NCI-H774 (cell line): Measurements from ENCODE around the gene AFMID.
A peak's percentile ranks its signal among the peaks of the same experiment; 100 is the strongest.
"Not testable (repeated sequence)": the region's sequence is repeated elsewhere in the genome, so short reads cannot be mapped to it uniquely, and the experiment has no call there.

ENCODE experiments used
- DNase-seq: peaks from one replicate; lab custom pipeline; 2025; lab: John Stamatoyannopoulos, UW

AFMID gene

DNA sequence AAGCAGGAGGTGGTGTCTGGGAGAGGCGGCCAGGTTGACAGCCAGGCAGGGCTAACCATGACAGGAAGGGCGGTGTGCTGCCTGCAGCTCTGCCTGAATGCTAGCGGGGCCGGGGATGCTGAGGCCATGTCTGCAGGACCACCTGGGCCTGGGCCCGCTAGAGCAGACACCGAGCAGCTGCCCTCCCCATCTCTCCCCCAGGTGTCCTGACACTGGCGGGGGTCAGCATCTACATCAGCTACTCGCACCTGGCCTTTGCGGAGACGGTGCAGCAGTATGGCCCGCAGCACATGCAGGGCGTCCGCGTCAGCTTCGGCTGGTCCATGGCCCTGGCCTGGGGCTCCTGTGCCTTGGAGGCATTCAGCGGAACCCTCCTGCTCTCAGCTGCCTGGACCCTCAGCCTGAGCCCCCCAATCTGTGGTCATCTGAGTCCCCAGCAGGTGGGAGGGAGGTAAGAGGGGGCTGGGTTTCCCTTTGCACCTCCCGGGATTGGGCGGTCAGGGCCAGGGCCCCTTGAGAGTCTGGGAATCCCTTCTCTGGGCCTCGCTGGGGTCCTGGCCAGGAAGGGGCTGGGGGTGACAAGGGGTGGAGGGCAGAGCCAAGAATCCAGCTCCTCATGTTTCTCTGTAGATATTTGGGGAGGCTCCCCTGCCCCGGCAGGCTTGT lies 51.8 kb downstream of the AFMID start:
- no peak for DNase-seq

DNA sequence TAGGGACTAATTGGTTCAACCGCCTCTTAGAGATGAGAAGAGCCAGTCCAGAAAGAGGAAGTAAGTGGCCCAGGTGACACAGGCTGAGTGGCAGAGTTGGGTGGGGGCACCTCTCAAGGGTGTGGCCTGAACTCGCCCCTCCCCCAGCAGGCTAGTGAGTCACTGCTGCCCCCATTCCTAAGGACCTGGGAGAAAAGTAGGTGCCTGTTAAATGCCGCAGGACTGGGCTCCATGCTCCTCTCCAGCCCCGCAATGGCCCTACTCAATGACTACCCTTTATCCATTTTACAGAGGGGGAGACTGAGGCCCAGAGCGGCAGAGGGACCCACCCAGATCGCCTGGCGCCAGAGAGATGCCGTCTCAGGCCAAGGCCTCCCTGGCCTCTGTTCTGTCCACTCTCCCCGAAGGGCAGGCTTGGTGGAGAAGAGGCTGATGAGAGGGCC lies 52.3 kb downstream of the AFMID start:
- no peak for DNase-seq

DNA sequence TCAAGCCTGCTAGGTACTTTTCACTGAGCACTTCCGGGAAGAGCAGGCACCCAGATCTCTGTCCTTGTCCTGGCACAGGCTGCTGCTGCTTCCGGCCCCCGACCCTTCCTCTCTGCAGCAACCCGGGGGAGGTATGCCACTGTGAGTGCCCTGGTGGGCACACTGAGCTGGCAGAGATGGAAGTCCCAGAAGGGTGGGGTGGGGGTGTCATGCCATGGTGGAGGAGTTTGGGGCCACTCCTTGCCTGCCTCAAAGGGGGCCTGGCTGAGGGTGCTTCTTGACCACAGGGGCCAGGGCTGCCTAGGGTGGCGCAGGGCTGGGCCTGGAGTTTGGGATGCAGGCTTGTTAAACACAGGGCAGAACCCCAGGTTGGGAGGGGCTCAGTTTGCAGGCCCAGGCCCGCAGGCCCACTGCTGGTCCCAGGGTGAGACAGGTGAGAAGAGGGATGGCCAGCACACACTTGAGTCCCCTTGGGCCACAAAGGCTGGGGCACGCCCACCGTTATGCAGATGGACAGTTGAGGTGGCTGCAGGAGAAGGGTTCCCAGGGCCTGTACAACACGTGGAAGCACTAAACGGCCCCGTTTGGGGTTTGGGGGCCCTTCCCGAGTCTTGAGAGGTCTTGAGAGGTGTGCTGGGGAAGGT lies 53.0 kb downstream of the AFMID start:
- no peak for DNase-seq

DNA sequence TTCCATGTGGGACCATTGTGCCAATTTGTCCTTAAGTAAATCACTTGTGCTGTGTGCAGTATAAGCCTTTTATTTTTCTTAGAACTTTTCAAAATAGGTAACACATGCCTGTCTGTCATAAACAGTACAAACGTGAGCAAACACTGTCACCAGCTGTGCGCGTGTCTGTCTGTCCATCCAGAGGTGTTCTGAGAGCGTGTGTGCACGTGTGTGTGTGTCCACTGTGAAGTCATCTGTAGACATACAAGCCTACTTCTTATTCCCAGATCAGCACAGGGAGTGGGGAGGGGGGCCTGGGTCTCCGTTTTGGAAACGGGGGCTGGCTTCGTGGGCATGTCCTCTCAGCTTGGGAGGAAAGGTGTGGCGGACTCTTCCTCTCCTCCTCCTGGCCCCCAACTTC lies 53.7 kb downstream of the AFMID start:
- DNase-seq: no peak

DNA sequence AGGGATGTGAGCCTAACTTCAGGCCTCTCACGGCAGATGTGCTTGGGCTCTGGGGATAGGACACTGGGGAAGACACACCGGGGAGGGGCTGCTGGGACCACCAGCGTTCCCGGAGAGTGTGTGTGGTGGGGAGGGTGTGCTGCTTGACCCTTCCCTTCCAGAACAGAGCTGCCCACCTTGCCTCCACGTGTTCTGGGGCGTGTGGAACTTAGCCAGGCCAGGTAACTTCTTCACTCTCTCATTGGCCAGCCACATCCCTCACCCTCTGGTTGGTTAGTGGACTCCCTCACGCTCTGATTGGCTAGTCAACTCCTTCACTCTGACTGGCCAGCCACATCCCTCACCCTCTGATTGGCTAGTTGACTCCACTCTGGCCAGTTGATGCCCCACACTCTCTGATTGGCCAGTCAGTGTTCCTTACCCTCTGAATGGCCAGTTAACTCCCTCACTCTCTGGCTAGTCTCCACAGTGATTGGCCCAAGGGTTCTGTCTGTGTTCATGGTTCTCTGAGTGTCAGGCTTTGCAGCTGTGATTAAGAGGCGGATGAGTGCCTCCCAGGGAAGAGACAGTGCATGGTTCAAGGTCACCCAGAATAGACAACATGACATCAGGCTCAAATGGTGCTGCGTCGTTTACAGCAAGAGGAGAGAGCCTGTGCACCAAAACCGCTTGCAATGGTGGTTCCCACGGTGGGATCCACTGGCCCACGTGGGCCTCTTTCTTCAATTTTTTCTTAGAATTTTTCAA lies 54.3 kb downstream of the AFMID start:
- peak; percentile 8 for DNase-seq

DNA sequence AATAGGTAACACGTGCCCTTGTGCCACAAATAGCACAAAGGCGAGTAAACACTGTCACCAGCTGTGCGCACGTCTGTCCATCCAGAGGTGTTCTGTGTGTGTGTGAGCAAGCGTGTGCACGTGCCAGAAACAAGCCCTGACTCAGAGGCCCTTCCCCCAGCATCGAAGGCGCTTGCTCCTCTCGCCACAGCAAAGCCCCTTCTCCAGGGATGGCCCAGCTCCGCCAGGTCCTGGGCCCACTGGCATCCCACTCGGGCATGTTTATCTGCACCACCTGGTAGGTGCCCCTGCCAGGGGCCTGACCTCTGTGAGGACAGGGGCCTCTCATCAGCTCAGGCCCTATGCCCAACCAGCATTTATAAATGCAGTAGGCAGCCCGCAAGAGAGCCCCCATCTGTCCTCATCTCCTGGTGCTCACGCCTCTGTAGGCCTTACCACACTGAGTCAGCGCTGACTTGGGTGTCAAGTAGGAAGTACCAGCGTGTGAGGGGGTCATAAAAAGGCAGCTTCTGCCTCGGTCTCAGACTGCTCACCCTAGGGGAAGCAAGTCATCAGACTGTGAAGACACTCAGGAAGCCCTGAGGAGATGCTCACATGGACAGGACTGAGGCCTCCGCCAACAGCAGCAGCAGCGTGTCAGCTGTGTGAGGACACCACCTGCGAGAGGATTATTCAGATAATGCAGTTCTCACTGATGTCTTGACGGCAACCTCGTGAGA lies 55.0 kb downstream of the AFMID start:
- no peak for DNase-seq

DNA sequence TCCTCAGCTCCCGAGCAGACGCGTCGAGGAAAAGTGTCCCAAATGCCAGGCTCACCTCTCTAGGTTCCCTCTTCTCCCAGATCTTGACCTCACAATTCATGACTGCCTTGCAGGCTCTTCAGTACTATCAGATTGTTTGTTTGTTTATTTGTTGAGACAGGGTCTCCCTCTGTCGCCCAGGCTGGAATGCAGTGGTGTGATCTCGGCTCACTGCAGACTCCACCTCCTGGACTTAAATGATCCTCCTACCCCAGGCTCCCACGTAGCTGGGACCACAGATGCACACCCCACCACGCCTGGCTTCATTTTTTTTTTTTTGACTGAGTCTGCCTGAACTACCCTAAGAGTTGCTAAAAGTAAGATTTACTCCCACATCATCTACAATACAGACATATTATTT lies 60.1 kb downstream of the AFMID start:
- no peak for DNase-seq

DNA sequence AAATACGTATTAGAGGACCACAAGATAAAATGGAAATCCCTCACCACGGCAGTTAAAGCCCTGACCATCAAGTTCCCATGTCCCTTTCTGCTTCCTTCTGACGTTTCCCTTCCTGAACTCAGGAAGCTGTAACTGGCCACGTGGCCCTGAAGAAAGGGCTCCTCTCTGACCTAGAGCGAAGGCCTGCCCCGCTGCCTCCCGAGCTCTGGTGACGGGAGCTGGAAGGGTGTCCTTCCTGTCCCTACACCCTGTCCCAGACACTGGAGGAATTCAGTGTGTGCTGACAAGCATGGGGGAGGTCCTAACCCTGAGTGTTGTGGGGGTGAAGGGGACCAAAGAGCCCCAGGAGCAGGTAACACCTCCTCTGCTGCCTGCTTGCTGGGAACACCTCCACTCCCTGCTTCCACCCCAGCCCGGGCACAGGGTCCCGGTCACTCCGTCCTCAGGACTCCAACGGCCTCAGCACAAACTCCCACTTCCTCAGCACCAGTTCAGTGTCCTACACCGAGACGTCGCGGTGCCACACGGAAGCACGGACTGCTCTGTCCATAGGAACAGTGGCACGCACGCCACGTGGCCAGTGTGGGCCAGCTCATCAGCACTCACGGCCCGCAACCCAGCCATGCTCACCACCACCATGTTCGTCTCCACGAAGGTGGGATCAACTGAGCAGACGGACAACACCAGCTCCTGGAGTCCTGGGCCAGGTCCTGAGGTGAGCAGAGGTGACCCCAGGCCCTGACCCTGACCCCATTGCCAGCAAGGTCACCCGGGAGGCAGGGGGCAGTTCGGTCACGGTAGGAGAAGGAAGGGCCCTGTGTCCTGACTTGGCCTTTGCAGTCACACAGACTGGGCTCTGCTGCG lies 61.1 kb downstream of the AFMID start:
- no peak for DNase-seq

DNA sequence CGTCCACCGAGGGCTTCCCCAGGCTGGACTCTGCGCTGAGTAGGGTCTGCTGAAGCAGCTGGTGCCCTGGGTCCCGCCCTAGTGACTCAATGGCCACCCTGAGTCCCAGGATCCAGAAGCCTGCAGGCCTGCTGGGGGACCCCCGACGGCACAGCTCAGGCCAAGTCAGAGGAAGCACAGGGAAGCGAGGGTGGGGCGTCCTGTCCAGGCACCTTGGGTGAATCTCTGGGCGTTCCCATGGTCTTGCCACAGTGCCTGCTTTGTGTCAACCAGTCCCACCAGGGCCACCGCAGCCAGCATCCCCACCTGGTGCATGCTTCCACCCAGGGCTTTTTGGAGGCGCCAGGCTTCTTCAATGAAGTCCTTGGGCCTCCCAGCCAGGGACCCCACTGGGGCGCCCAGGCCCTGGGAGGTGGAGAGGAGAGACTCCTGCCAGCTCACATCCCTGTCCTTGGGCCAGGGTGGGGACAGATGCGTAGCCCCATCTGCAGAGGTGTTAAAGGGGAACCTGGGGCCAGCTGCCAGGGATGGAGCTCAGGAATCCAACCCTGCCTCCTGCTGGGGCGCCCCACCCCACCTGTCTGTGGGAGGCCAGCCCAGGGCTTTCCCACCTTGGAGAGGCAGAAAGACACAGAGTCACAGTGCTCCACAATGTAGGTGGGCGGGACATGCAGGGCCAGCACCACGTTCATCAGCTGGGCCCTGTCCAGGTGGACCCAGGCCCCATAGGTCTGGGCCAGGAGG lies 62.1 kb downstream of the AFMID start:
- no peak for DNase-seq

DNA sequence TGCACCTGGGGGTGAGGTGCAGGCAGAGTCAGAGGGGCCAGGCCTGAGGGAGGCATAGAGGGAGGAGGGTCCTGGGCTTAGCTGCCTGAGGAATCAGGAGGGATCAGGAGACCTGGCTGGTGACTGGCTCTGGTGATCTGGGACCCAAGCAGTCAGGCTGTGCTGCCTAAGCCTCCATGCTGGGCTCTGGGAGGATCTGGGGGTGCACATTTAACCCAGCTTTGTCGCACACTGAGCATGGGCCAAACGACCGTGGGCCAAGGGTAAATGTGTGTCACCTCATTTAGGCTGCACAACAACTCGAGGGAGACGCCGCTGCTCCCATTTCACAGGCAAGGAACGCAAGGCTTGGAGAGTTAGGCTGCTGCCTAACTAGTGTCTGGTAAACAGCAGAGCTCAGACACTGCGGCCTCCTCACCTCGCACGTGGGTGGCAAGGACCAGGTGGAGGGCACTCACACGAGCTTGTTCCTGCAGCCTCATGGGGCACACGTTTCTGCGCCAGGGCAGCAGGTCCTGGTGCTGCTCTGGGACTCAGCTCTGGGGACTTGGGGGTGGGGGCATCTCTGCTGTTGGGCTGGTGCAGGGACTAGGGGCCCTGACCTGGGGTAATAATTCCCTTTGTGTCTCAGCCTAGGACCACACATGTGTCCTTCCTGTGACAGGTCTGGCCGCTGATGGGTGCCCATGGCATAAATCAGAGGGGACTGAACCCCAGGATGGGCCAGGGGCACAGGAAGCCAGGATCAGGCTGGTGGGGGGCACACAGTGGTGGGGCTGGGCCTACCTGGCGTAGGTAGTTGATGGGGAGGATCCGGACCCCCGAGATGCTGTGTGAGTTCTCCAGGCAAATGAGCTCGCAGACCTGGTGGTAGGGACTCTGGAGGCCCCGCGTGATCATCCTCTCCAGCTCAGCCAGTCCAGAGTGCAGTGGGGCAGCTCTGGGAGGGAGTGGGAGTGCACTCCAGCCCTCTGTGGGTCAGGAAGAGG lies 63.0 kb downstream of the AFMID start:
- no peak for DNase-seq

DNA sequence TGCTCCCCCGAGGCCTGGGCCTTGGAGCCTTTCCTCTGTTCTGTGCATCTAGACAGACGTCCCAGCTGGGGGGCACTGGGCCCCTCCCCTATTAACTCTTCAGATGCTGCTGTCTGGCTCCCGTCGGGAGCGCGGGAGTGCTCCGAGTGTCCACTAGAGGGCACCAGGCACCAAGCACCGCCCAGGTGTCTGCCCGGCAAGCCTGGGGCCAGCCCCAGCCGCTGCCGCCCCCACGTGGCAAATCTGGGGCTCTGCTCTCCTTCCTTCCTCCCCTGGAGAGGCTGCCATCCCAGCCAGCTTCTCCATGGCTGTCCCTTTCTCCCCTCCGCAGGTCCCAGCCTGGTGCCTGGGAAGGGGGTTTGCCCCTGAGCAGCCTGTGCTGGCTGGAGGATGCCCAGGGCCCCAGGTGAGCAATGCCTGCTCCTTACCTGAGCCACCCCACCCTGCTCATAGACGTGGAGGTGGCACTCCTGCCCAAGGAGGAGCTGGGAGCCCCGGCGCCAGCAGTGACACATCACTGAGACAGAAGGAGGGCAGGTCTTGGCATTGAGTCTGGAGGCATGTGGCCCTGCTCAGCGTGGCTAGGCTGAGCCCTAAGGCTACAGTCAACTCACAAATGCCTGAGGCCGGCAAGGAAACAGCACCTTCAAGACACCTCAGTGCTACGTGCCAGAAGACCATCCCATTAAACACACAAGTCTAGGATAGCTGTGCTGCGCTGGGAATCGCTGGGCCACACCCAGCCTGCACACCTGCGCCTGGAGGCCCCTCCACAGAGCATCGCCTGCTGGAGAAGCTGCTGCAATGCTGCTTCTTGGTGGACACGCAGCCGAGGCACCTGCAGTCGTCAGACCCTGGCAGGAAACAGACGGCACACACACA lies 64.0 kb downstream of the AFMID start:
- peak; percentile 87 for DNase-seq

DNA sequence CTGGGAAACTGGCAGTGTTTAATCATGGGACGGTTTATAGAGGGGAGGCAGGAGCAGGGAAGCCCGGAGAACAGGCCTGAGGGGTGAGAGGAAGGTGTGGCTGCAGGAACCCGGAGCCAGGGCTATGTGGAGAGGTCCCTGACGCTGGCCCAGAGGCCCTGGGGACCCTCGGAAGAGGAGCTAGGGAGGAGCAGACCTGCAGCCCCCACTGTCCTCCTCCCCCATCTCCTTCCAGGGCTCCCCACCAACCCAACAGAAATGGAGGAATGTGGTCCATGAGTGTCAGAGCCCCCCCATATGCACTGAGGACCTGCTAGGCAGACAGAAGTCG lies 64.6 kb downstream of the AFMID start:
- no peak for DNase-seq

DNA sequence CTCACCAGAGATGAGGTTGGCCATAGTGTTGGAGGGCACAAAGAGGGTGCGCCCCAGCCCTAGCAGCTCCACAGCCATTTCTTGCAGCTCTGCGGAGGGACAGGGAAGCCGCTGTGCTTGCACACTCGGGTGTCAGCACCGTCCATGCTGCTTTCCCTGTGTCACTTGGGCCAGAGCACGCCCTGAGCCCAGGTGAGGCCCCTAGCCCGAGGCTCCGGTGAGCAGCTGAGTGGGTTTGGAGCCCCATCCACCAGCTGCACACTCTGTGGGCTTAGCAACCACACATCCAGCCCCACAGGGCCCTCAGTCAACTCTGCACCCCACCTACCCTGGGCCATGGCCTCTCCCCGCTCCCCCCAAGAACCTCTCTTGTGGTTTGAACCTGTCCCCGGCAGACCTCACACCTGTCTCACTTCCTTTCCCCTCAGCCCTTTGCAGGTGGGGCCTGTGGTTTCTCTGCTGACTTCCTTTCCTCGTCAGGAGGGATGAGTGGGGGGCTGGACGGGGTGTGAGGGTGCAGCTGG lies 65.0 kb downstream of the AFMID start:
- DNase-seq: no peak

DNA sequence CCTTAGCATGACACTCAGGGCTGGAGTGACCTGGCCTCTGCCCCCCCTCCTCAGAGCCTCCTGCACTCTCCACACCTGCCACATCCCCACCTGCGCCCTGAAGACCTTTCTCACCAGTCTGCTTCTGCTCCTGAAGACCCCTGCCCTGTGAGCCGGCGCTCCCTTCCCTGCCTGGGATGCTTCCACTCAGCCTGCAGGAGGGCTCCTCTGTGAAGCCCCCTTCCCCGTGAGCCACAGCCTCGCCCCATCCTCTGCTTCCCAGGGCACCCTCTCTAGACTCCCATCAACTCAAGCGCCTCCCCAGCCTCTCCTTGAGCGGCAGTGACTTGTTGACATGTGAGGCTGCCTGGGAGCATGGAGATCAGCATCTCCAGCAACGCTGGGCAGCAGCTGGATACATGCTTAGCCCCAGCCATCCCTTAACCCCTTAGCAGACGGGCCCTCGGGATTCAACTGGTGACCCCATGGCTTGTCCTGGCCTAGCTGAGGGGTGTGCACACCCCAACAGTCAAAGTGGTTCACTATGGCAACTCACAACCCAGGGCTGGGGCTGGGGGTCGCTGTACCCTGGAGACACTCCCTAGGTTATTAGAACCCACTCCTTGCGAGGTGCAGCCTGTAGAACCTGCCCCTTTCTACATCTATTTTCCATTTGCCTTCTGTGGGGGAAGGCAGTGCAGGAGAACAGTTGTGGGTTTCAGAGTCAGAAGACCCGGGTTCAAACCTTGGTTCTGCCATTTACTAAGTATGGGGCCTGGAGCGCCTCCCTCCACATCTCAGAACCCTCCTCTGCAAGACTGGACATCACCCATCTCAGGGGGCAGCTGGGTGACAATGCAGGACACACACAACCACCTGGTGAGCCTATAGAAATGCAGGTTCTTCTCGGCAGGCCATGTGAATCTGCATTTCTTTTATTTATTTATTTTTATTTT lies 65.8 kb downstream of the AFMID start:
- no peak for DNase-seq

DNA sequence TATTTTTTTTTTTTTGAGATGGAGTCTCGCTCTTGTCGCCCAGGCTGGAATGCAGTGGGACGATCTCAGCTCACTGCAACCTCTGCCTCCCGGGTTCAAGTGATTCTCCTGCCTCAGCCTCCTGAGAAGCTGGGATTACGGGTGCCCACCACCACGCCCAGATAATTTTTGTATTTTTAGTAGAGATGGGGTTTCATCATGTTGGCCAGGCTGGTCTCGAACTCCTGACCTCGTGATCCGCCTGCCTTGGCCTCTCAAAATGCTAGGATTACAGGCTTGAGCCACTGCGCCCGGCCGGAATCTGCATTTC lies 66.4 kb downstream of the AFMID start:
- not testable (repeated sequence) for DNase-seq

DNA sequence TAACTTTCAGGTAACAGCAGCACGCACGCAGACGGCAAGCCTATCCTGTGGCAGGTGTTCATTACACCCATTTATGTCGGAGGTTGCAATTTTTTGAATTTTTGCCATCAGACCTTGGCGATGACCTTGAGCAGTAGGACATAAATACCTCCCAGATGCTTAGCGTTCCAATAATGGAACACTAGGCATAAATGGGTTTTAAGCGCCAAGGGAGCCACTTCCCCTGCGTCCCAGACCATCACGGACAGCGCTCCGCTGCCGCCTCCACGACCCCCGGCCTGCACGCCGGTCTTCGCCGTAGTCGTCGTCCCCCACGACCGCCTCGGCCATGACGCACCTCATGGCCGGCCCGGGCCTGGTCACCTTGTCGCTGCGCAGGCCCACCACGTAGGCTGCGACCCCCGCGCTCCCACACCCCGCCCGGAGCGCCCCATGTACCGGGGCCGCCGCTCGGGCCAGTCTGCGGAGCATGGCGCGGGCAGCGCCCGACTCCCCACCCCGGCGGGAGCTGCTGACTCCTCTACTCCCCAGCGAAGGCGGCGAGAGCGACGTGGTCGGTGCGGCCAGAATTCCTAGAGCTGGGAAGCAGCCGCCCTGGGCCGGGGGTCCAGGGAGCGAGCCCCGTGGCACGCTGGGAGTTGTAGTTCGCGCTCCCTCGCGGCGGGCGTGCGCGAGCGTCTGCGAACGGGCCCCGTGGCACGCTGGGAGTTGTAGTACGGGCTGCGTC lies 66.9 kb downstream of the AFMID start:
- DNase-seq: peak; percentile 93
